ENCODE measurements around the gene ARAP2.

ARAP2 gene

GRCh38 chr4:36029951-36030350 is 214.4 kb downstream of the ARAP2 start:
- H3K4me3 ChIP-seq (ENCODE audit: low read depth, low read length) = no peak overlapping the region
- no peak for TF ChIP-seq CTCF (IDR thresholded peaks at IDR 0.05; ENCODE audit: low read depth, low read length)

GRCh38 chr4:36027203-36027602 is 217.1 kb downstream of the ARAP2 start:
- H3K4me3 ChIP-seq (ENCODE audit: low read depth, low read length) = no peak overlapping the region
- no peak for TF ChIP-seq CTCF (IDR thresholded peaks at IDR 0.05; ENCODE audit: low read depth, low read length)

- no peak for TF ChIP-seq CTCF (IDR thresholded peaks at IDR 0.05; ENCODE audit: low read depth, low read length)
- no peak overlapping the region for H3K4me3 ChIP-seq (ENCODE audit: low read depth, low read length)
Observed at GRCh38 chr4:36026348-36026880, 217.9 kb downstream of the ARAP2 start.

- H3K4me3 ChIP-seq (ENCODE audit: low read depth, low read length) = no peak overlapping the region
- TF ChIP-seq CTCF (IDR thresholded peaks at IDR 0.05; ENCODE audit: low read depth, low read length) = no peak
Observed at GRCh38 chr4:36024901-36025660, 219.2 kb downstream of the ARAP2 start.

- no peak overlapping the region for H3K4me3 ChIP-seq (ENCODE audit: low read depth, low read length)
- TF ChIP-seq CTCF (IDR thresholded peaks at IDR 0.05; ENCODE audit: low read depth, low read length) = no peak
Observed at GRCh38 chr4:36020351-36020750, 224.0 kb downstream of the ARAP2 start.
